ENCODE measurements around the gene SLC17A2.

DNA sequence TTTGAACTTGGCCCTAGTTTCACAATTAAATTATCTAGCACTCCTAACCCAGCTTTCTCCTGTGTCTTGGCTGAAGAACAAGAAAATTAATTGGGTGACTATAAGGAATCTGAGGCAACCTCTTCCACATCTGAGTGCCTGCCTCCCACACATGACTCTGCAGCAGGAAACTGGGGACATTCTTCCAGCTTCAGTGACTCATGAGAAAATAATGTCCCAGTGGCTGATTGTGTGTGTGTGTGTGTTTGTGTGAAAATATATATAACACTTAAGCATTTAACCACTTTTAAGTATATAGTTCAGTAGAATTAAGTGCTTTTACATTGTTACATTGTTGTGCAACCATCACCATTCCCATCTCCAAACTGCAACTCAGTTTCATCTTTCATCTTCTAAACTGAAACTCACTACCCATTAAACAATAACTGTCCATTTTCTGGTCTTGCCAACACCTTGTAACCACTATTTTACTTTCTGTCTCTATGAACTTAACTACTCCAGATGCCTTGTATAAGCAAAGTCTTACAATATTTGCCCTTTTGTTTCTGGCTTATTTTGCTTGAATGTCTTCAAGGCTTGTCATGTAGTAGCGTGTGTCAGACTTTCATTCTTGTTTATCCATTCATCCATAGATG is 40.8 kb upstream of the SLC17A2 start:
- TF ChIP-seq, protein P1, sequence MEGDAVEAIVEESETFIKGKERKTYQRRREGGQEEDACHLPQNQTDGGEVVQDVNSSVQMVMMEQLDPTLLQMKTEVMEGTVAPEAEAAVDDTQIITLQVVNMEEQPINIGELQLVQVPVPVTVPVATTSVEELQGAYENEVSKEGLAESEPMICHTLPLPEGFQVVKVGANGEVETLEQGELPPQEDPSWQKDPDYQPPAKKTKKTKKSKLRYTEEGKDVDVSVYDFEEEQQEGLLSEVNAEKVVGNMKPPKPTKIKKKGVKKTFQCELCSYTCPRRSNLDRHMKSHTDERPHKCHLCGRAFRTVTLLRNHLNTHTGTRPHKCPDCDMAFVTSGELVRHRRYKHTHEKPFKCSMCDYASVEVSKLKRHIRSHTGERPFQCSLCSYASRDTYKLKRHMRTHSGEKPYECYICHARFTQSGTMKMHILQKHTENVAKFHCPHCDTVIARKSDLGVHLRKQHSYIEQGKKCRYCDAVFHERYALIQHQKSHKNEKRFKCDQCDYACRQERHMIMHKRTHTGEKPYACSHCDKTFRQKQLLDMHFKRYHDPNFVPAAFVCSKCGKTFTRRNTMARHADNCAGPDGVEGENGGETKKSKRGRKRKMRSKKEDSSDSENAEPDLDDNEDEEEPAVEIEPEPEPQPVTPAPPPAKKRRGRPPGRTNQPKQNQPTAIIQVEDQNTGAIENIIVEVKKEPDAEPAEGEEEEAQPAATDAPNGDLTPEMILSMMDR (IDR thresholded peaks at IDR 0.05), result no peak
- no peak for TF ChIP-seq POLR2A (IDR thresholded peaks at IDR 0.05)

Measured in Peyer's patch (tissue), 4 donors.